Stimulated activated naive B cell treated with anti-CD40 and anti-IgM and Interleukin-4, amounts not matched to agents 10 μg/mL and 1 μg/mL and 100 μg/mL, for 72 hours (primary cell): ENCODE data around the gene PIGO.

ENCODE experiments used
- ATAC-seq, 2 donors: fragments of 150-1000 bp; cut with Tn5 transposase; replicated peaks; 2 replicates each; pipeline ENCODE4 v1.10.0; 2021; ENCODE audit warnings: moderate library complexity in 1 of 2
- DNase-seq: peaks from one replicate; pipeline ENCODE4 v3.0.0; 2021
- H3K27ac Mint-ChIP-seq: one replicate; pipeline ENCODE4 v1.8.0; 2022; ENCODE audit warnings: mild to moderate bottlenecking, mixed read lengths
- H3K27me3 Mint-ChIP-seq, 2 donors: one replicate each; pipeline ENCODE4 v1.8.0; 2022; ENCODE audit warnings: mixed read lengths in 2 of 2
- H3K36me3 Mint-ChIP-seq, 2 donors: one replicate each; pipeline ENCODE4 v1.8.0; 2022; ENCODE audit warnings: mixed read lengths in 2 of 2, mild to moderate bottlenecking in 1 of 2
- H3K4me1 Mint-ChIP-seq, 2 donors: one replicate each; pipeline ENCODE4 v1.8.0; 2022; ENCODE audit warnings: mixed read lengths in 2 of 2, mild to moderate bottlenecking in 1 of 2
- H3K4me3 Mint-ChIP-seq, 2 donors: one replicate each; pipeline ENCODE4 v1.8.0; 2022; ENCODE audit warnings: mild to moderate bottlenecking in 2 of 2, mixed read lengths in 2 of 2, moderate library complexity in 1 of 2
- H3K9me3 Mint-ChIP-seq, 2 donors: one replicate each; pipeline ENCODE4 v1.8.0; 2022; ENCODE audit warnings: mixed read lengths in 2 of 2, mild to moderate bottlenecking in 1 of 2

PIGO gene

GRCh38 chr9:35071814-35072460 lies 24.5 kb downstream of the PIGO start:
- H3K36me3 Mint-ChIP-seq: peaks cover 48 to 63% of the 10 kb centered on the region in 2 donors
- H3K9me3 Mint-ChIP-seq: no peaks in the 10 kb centered on the region
- DNase-seq (peak; percentile 74), ATAC-seq (peak; percentile 73 to 78)
- H3K4me3 Mint-ChIP-seq: peak overlapping the region; percentile 89 to 95
- no peaks in the 10 kb centered on the region for H3K27me3 Mint-ChIP-seq
- H3K27ac Mint-ChIP-seq: peak overlapping the region; percentile 96
- peaks cover 29 to 57% of the 10 kb centered on the region in 2 donors for H3K4me1 Mint-ChIP-seq

- no peaks in the 10 kb centered on the region for H3K9me3 Mint-ChIP-seq
- peak overlapping the region; percentile 89 to 95 for H3K4me3 Mint-ChIP-seq
- H3K27ac Mint-ChIP-seq: peak overlapping the region; percentile 96
- H3K4me1 Mint-ChIP-seq: peaks cover 27 to 57% of the 10 kb centered on the region in 2 donors
- DNase-seq: no peak
- peaks cover 47 to 61% of the 10 kb centered on the region in 2 donors for H3K36me3 Mint-ChIP-seq
- no peak for ATAC-seq
- H3K27me3 Mint-ChIP-seq: no peaks in the 10 kb centered on the region
Observed at GRCh38 chr9:35070823-35071813, 25.3 kb downstream of the PIGO start.

DNA sequence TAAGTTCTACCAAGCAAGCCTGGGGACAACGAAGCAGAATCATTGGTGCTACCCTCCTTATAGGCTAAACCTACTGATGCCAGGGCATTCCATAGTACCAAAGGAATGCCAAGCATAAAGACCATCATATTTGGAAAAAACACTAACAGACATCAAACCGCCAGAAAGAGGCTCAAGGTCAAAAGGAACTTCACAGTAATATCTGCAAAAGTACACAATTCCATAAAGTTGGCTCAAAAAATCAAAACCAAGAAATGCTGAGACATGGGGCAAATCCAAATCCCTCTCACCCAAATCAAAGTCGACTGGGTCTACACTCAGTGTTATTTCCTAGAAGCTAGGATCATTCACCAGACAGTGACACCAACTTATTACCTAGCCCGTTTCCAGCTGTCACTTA lies 27.4 kb downstream of the PIGO start:
- Mint-ChIP-seq H3K27ac (no peak overlapping the region), H3K36me3 (peaks cover 37 to 50% of the 10 kb centered on the region in 2 donors), H3K9me3 (no peaks in the 10 kb centered on the region), H3K4me1 (peaks cover 24 to 46% of the 10 kb centered on the region in 2 donors), H3K27me3 (no peaks in the 10 kb centered on the region), H3K4me3 (no peak overlapping the region)
- DNase-seq: no peak
- no peak for ATAC-seq

GRCh38 chr9:35067056-35067455 lies 29.3 kb downstream of the PIGO start:
- H3K27ac Mint-ChIP-seq: peak overlapping the region; percentile 31

DNA sequence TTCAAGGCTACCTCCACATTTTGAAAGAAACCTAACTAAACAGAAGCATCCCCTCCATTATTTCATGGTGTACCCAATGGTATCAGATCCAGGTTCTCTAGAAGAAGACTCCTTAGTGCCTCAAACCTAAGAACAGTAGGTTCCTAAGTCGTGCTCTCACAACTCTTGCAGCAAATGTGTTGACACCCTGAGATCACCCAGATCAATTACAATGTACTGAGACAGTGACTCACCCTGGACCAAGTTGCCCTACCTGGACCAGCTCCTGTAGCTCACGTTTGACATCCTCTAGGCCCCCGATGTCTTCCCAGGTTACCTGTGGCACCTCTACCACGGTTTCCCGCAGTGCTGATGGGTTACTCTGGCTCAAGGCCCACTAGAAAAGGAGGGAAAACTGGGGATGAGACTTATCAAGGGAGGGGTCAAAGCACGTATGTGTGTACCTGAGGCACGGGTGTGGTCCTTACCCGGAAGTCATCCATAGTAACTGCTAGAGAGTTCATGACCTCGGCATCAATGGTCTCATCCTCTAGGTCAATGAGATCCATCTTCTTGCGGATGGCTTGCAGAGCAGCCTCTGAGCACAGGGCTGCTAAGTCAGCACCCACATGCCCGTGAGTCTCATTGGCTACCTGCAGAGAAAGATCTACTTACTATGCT lies 35.7 kb downstream of the PIGO start:
- Mint-ChIP-seq H3K27me3 (no peaks in the 10 kb centered on the region), H3K36me3 (peaks cover 63 to 79% of the 10 kb centered on the region in 2 donors), H3K9me3 (no peaks in the 10 kb centered on the region), H3K4me3 (no peak overlapping the region), H3K4me1 (peaks cover 0 to 5% of the 10 kb centered on the region in 2 donors), H3K27ac (no peak overlapping the region)
- DNase-seq (no peak), ATAC-seq (no peak)

More at GRCh38 chr9:35067056-35067455, 29.3 kb downstream of the PIGO start:
- H3K4me1 Mint-ChIP-seq: peaks cover 19 to 33% of the 10 kb centered on the region in 2 donors
- no peaks in the 10 kb centered on the region for H3K9me3 Mint-ChIP-seq
- H3K36me3 Mint-ChIP-seq: peaks cover 43 to 60% of the 10 kb centered on the region in 2 donors
- H3K4me3 Mint-ChIP-seq: no peak overlapping the region
- H3K27me3 Mint-ChIP-seq: no peaks in the 10 kb centered on the region
- no peak for DNase-seq
- ATAC-seq: no peak

DNA sequence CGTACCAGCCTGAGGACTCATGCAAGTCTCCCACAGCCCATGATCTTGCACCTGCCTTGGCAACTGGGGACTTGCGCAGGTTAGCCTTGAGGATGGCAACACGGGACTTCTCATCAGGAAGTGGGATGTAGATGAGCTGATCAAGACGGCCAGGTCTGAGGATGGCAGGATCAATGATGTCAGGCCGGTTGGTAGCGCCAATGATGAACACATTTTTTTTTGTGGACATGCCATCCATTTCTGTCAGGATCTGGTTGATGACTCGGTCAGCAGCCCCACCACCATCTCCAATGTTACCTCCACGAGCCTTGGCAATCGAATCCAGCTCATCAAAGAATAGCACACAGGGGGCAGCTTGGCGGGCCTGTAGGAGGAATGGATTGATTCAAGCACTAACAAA lies 37.0 kb downstream of the PIGO start:
- Mint-ChIP-seq H3K4me1 (peaks cover 0 to 5% of the 10 kb centered on the region in 2 donors), H3K27me3 (no peaks in the 10 kb centered on the region), H3K36me3 (peaks cover 71 to 83% of the 10 kb centered on the region in 2 donors), H3K4me3 (no peak overlapping the region), H3K9me3 (no peaks in the 10 kb centered on the region), H3K27ac (no peak overlapping the region)
- ATAC-seq: no peak
- no peak for DNase-seq

DNA sequence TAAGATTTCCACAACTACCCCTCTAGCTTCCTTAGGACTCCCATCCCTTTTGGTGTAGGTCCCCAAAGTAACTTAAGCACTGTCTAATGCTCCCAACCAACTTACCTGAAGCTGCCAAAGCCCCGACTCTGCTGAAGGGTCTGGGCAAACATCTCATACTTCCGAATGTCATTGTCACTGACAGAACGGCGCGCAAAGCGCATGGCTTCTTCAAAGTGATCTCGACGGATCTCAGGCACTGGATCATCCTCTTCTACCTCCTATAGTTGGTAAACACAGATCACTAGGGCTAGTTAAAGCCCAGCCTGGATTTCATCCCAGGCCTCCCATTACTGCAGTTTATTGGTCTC lies 39.1 kb downstream of the PIGO start:
- Mint-ChIP-seq H3K36me3 (peaks cover 74 to 89% of the 10 kb centered on the region in 2 donors), H3K9me3 (no peaks in the 10 kb centered on the region), H3K4me3 (no peak overlapping the region), H3K4me1 (peaks cover 8 to 14% of the 10 kb centered on the region in 2 donors), H3K27ac (peak overlapping the region; percentile 57), H3K27me3 (no peaks in the 10 kb centered on the region)
- DNase-seq (no peak), ATAC-seq (no peak)

DNA sequence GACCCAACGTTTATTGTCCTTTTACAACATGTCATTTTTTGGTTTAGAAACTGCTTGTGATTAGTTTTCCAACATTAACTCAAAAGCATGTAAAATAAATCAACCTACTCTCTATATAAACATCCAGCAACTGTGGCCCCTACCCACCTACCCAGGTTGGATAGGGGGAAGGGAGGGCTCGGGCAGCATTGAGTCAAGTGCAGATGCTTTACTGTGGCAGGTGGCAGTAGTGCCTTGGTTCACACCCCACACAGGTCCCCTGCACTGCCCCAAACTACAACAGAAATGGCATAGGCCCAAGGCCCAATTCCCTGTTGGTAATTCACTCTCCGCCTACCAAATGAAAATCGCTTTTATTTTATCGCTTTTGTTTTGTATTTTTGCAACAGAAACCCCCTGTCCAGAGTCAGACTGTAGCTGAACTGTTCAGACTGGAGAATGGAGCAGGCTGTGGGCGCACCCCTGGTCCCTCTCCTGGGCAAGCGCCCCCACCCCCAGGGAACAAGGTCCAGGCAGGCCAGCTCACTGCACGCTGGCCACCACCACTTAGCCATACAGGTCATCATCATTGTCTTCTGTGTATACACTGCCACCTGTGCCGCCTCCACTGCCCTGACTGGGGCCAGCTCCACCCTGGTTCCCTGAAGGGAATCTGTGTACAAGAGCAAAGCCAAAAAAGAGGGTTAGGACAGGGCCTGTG lies 39.7 kb downstream of the PIGO start:
- Mint-ChIP-seq H3K9me3 (no peaks in the 10 kb centered on the region), H3K4me3 (no peak overlapping the region), H3K27me3 (no peaks in the 10 kb centered on the region), H3K27ac (peak overlapping the region; percentile 57), H3K4me1 (peaks cover 8 to 14% of the 10 kb centered on the region in 2 donors), H3K36me3 (peaks cover 68 to 85% of the 10 kb centered on the region in 2 donors)
- ATAC-seq (no peak), DNase-seq (no peak)

GRCh38 chr9:35054871-35055644 lies 41.3 kb downstream of the PIGO start:
- H3K4me1 Mint-ChIP-seq: peaks cover 10 to 20% of the 10 kb centered on the region in 2 donors
- H3K27me3 Mint-ChIP-seq: no peaks in the 10 kb centered on the region
- no peaks in the 10 kb centered on the region for H3K9me3 Mint-ChIP-seq
- no peak overlapping the region for H3K4me3 Mint-ChIP-seq
- no peak overlapping the region for H3K27ac Mint-ChIP-seq
- DNase-seq (no peak), ATAC-seq (no peak)
- peaks cover 64 to 74% of the 10 kb centered on the region in 2 donors for H3K36me3 Mint-ChIP-seq

DNA sequence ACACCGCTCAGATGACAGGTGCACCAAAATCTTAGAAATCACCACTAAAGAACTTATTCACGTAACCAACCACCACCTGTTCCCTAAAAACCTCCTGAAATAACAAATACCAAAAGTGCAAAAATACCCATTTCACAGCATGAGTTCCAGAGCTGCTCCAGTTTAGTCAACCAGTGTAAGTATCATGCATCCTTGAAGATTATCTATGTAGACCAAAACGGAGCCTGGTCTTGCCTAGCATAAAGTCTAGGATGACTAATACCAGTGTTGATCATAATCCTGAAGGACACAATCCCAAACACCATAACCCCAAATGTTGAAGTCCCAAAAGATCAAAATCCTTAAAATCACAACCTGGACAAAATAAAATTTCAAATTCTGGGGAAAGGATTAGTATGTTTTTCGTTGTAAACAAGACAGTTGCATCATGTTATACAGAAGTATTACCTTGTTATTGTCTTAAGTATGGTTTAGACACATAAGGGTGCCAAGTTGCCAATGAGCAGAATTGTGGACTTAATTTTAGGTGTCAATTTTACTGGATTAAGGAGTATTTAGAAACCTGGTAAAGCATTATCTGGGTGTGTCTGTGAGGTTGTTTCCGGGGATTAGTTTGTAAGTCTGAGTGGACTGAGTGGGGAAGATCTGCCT lies 42.1 kb downstream of the PIGO start:
- Mint-ChIP-seq H3K27me3 (no peaks in the 10 kb centered on the region), H3K27ac (no peak overlapping the region), H3K36me3 (peaks cover 61 to 73% of the 10 kb centered on the region in 2 donors), H3K4me3 (no peak overlapping the region), H3K9me3 (no peaks in the 10 kb centered on the region), H3K4me1 (peaks cover 10 to 20% of the 10 kb centered on the region in 2 donors)
- ATAC-seq: no peak
- no peak for DNase-seq

GRCh38 chr9:35051069-35051967 lies 45.1 kb downstream of the PIGO start:
- Mint-ChIP-seq H3K27me3 (no peaks in the 10 kb centered on the region), H3K36me3 (peaks cover 46 to 58% of the 10 kb centered on the region in 2 donors), H3K4me1 (peaks cover 7 to 20% of the 10 kb centered on the region in 2 donors), H3K9me3 (no peaks in the 10 kb centered on the region), H3K27ac (peak overlapping the region; percentile 6), H3K4me3 (no peak overlapping the region)
- DNase-seq (no peak), ATAC-seq (peak; percentile 78 to 87)

DNA sequence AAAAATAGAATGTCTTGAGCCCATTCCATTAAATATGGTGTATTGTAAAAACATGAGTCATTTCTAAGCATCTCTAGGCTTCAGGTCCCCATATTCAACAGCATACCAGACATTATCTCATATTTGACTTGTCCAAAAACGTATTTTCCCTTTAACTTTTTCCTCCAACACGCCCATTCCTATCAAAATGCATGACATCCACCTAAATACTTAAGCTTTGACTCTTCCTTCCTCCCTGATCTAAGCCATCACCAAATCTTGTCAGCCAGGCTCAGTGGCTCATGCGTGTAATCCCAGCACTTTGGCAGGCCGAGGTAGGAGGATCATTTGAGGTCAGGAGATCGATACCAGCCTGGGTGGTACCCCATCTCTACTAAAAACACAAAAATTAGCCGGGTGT lies 47.9 kb downstream of the PIGO start:
- Mint-ChIP-seq H3K27me3 (no peaks in the 10 kb centered on the region), H3K9me3 (no peaks in the 10 kb centered on the region), H3K36me3 (peaks cover 32 to 49% of the 10 kb centered on the region in 2 donors), H3K27ac (no peak overlapping the region), H3K4me3 (no peak overlapping the region), H3K4me1 (peaks cover 7 to 17% of the 10 kb centered on the region in 2 donors)
- DNase-seq (no peak), ATAC-seq (no peak)
